GM23338 (cell line): ENCODE data around the gene KLHDC1. TPM values are rescaled to one million over a fixed set of nuclear protein-coding genes. Genes with fewer than 3 reads are reported as not detected.
"Not testable (repeated sequence)": the region's sequence is repeated elsewhere in the genome, so short reads cannot be mapped to it uniquely, and the experiment has no call there.

Source experiments
- ATAC-seq: fragments of 200-7000 bp; cut with Tn5 transposase; 3 replicates; pipeline ENCODE4 v1.9.1; 2020
- DNase-seq: peaks from one replicate; pipeline ENCODE4 v3.0.0-alpha.2; 2015; ENCODE audit warnings: low spot score
- H2AFZ ChIP-seq: fragments of 200-600 bp; sonication (generic); 2 replicates; pipeline ENCODE4 v1.8.0; 2016; ENCODE audit warnings: antibody characterized with exemption, mild to moderate bottlenecking, moderate library complexity
- H3F3A ChIP-seq: fragments of 200-600 bp; sonication (generic); replicated peaks from 2 replicates; pipeline ENCODE4 v1.8.0; 2017; ENCODE audit warnings: antibody characterized with exemption, mixed run types, low read depth
- H3K27ac ChIP-seq: fragments of 200-600 bp; sonication (generic); 2 replicates; pipeline ENCODE4 v1.6.1; 2016; ENCODE audit warnings: low read depth
- H3K27me3 ChIP-seq: fragments of 200-600 bp; sonication (generic); 2 replicates; pipeline ENCODE4 v1.8.0; 2016; ENCODE audit warnings: mild to moderate bottlenecking, mixed run types, moderate library complexity; ENCODE audit not compliant: insufficient read depth
- H3K36me3 ChIP-seq: fragments of 200-600 bp; sonication (generic); 2 replicates; pipeline ENCODE4 v1.8.0; 2016; ENCODE audit warnings: mild to moderate bottlenecking; ENCODE audit not compliant: insufficient read depth
- H3K4me1 ChIP-seq: fragments of 200-600 bp; sonication (generic); 2 replicates; pipeline ENCODE4 v1.8.0; 2016; ENCODE audit warnings: mild to moderate bottlenecking, moderate library complexity; ENCODE audit not compliant: insufficient read depth
- H3K4me2 ChIP-seq: fragments of 200-600 bp; sonication (generic); 2 replicates; pipeline ENCODE4 v1.7.1; 2017; ENCODE audit warnings: mixed run types
- H3K4me3 ChIP-seq: fragments of 200-600 bp; sonication (generic); 2 replicates; pipeline ENCODE4 v1.6.1; 2016; ENCODE audit warnings: mixed run types
- H3K79me2 ChIP-seq: fragments of 200-600 bp; sonication (generic); replicated peaks from 2 replicates; pipeline ENCODE4 v1.8.0; 2017; ENCODE audit warnings: mild to moderate bottlenecking; ENCODE audit not compliant: insufficient read depth
- H3K9me2 ChIP-seq: fragments of 200-600 bp; sonication (generic); 2 replicates; pipeline ENCODE4 v1.8.0; 2017; ENCODE audit not compliant: insufficient read depth
- H4K20me1 ChIP-seq: fragments of 200-600 bp; sonication (generic); replicated peaks from 2 replicates; pipeline ENCODE4 v1.8.0; 2017; ENCODE audit warnings: mild to moderate bottlenecking; ENCODE audit not compliant: insufficient read depth
- H3K27ac Mint-ChIP-seq: 2 replicates; pipeline ENCODE4 v1.8.0; 2020; ENCODE audit warnings: inconsistent platforms, mild to moderate bottlenecking, moderate library complexity, mixed read lengths
- H3K27me3 Mint-ChIP-seq: 3 replicates; pipeline ENCODE4 v1.8.0; 2022; ENCODE audit warnings: low read depth, mild to moderate bottlenecking, moderate library complexity, mixed read lengths, inconsistent platforms; ENCODE audit not compliant: insufficient read depth, poor library complexity
- H3K36me3 Mint-ChIP-seq: 3 replicates; pipeline ENCODE4 v1.8.0; 2021; ENCODE audit warnings: low read depth, mild to moderate bottlenecking, inconsistent platforms, moderate library complexity, mixed read lengths
- H3K4me1 Mint-ChIP-seq: 3 replicates; pipeline ENCODE4 v1.8.0; 2020; ENCODE audit warnings: mild to moderate bottlenecking, inconsistent platforms, mixed read lengths
- H3K4me3 Mint-ChIP-seq: 3 replicates; pipeline ENCODE4 v1.8.0; 2021; ENCODE audit warnings: moderate library complexity, mild to moderate bottlenecking, inconsistent platforms, mixed read lengths
- H3K9me3 Mint-ChIP-seq: 3 replicates; pipeline ENCODE4 v1.8.0; 2020; ENCODE audit warnings: moderate library complexity, mild to moderate bottlenecking, inconsistent platforms, mixed read lengths
- CTCF ChIP-seq, 2 experiments: fragments of 200-600 bp in 1 of 2; sonication (generic) in 1 of 2; conservative IDR thresholded peaks; 2 replicates each; pipeline versions ENCODE4 v1.5.1 to v1.6.1; 2016 to 2017; ENCODE audit warnings: antibody characterized with exemption in 2 of 2, low read depth in 2 of 2, mild to moderate bottlenecking in 2 of 2, moderate library complexity in 1 of 2
- ETS1 ChIP-seq: IDR thresholded peaks from 2 replicates; pipeline ENCODE4 v1.6.1; 2016; ENCODE audit warnings: antibody characterized with exemption
- EZH2 ChIP-seq: fragments of 200-600 bp; sonication (generic); IDR thresholded peaks from one replicate; pipeline ENCODE4 v1.8.0; 2017; ENCODE audit warnings: antibody characterized with exemption, mild to moderate bottlenecking, low read depth; ENCODE audit not compliant: unreplicated experiment
- EZH2phosphoT487 ChIP-seq: fragments of 200-600 bp; sonication (generic); IDR thresholded peaks from one replicate; pipeline ENCODE4 v1.8.1; 2018; ENCODE audit warnings: antibody characterized with exemption; ENCODE audit not compliant: unreplicated experiment
- JUNB ChIP-seq: IDR thresholded peaks from one replicate; pipeline ENCODE4 v1.6.1; 2016; ENCODE audit warnings: antibody characterized with exemption; ENCODE audit not compliant: unreplicated experiment
- NANOG ChIP-seq: IDR thresholded peaks from 2 replicates; pipeline ENCODE4 v1.6.1; 2016; ENCODE audit warnings: antibody characterized with exemption, borderline replicate concordance
- POLR2AphosphoS5 ChIP-seq: IDR thresholded peaks from 2 replicates; pipeline ENCODE4 v1.6.1; 2016; ENCODE audit warnings: antibody characterized with exemption, low read depth
- STAT1 ChIP-seq: IDR thresholded peaks from one replicate; pipeline ENCODE4 v1.6.1; 2016; ENCODE audit warnings: antibody characterized with exemption; ENCODE audit not compliant: unreplicated experiment
- ZNF331 ChIP-seq: fragments of 250-450 bp; sonication (Bioruptor Pico); IDR thresholded peaks from 2 replicates; pipeline ENCODE4 v1.5.0; 2020; ENCODE audit warnings: low read depth, mild to moderate bottlenecking, moderate library complexity
- ZNF462 ChIP-seq: fragments of 250-450 bp; sonication (Bioruptor Pico); IDR thresholded peaks from 2 replicates; pipeline ENCODE4 v1.5.0; 2020; ENCODE audit warnings: mild to moderate bottlenecking, moderate library complexity
- polyA plus RNA-seq: library from polyadenylated mRNA; unstranded; fragments of >200 nt; fragmentation: Nextera tagmentation; extraction: Ambion mirVana; gene quantifications from 2 replicates; pipeline ENCODE4 v1.2.1, GENCODE V29; 2016
- total RNA-seq: library from RNA; depleted of rRNA; stranded (reverse); fragments of >200 nt; shearing (Covaris generic); gene quantifications from 2 replicates; pipeline ENCODE4 v1.2.3, GENCODE V29; 2014

The KLHDC1 gene
- total and polyA plus RNA-seq, 2 experiments from 2014 or later: 4.0 TPM; not detected in 1

- ATAC-seq, H3K4me3 Mint-ChIP-seq, H3K4me1 ChIP-seq, H3K9me3 Mint-ChIP-seq, DNase-seq, H3K9me2 ChIP-seq, H3K27ac Mint-ChIP-seq, H3K27ac ChIP-seq, H3K27me3 Mint-ChIP-seq, H3K79me2 ChIP-seq, H2AFZ ChIP-seq, H3K4me3 ChIP-seq, H3K27me3 ChIP-seq, H3K4me1 Mint-ChIP-seq, H3K4me2 ChIP-seq, H3F3A ChIP-seq: not testable (repeated sequence)
- H3K36me3 Mint-ChIP-seq: peaks cover 76% of the 10 kb centered on the region
- H4K20me1 ChIP-seq: peaks cover 14% of the 10 kb centered on the region; the same call in 1 of the 2 replicates
- H3K36me3 ChIP-seq: peaks cover 56% of the 10 kb centered on the region
These were observed 88.1 kb downstream of the KLHDC1 start for GRCh38 chr14:49781040-49781439.

- Mint-ChIP-seq H3K4me1 (no peaks in the 10 kb centered on the region), H3K9me3 (no peaks in the 10 kb centered on the region), H3K36me3 (peaks cover 83% of the 10 kb centered on the region), H3K4me3 (no peak overlapping the region), H3K27me3 (peaks cover 1% of the 10 kb centered on the region), H3K27ac (no peak overlapping the region)
- Histone ChIP-seq H3K79me2 (no peaks in the 10 kb centered on the region), H3K4me1 (no peaks in the 10 kb centered on the region), H2AFZ (no peak overlapping the region), H3K4me3 (no peak overlapping the region), H3K4me2 (no peak overlapping the region), H3K27me3 (no peaks in the 10 kb centered on the region), H3K9me2 (no peaks in the 10 kb centered on the region), H4K20me1 (peaks cover 10% of the 10 kb centered on the region; the same call in 1 of the 2 replicates), H3K36me3 (peaks cover 65% of the 10 kb centered on the region), H3F3A (no peaks in the 10 kb centered on the region), H3K27ac (no peak overlapping the region)
- DNase-seq (no peak), ATAC-seq (no peak)
- TF ChIP-seq ZNF331 (CRISPR knock-in tag) (no peak), JUNB (no peak), POLR2AphosphoS5 (no peak), EZH2 (no peak), STAT1 (no peak), EZH2phosphoT487 (no peak), CTCF (conservative IDR thresholded peaks at IDR 0.05; ENCODE audit: low read depth in 2 of 2) (no peak), ZNF462 (CRISPR knock-in tag) (no peak), ETS1 (no peak), NANOG (no peak)
These were observed 90.6 kb downstream of the KLHDC1 start for GRCh38 chr14:49783394-49784014.
